Sigmoid colon (tissue), 4 donors: ENCODE measurements around the gene P2RY1.

Source experiments
- EP300 ChIP-seq, 4 donors: sonication (generic); formaldehyde crosslinking; IDR thresholded peaks; one replicate each; pipeline ENCODE4 v1.6.1; 2017; ENCODE audit warnings: antibody characterized with exemption in 4 of 4
- POLR2A ChIP-seq, 2 donors: fragments of 450-650 bp; IDR thresholded peaks; one replicate each; pipeline ENCODE4 v1.6.1; 2016; ENCODE audit warnings: antibody characterized with exemption in 2 of 2, mild to moderate bottlenecking in 2 of 2, moderate library complexity in 2 of 2
- POLR2AphosphoS5 ChIP-seq, 4 donors: sonication (generic); formaldehyde crosslinking; IDR thresholded peaks; one replicate each; pipeline ENCODE4 v1.6.1; 2017; ENCODE audit warnings: antibody characterized with exemption in 4 of 4
- TF ChIP-seq, protein P1 (sequence below), 4 experiments: fragments of 450-650 bp in 3 of 4; fragments of 200-600 bp in 1 of 4; IDR thresholded peaks; one replicate each; pipeline ENCODE4 v1.5.1; 2016 to 2019; ENCODE audit warnings: antibody characterized with exemption in 4 of 4, mild to moderate bottlenecking in 3 of 4, moderate library complexity in 2 of 4

DNA sequence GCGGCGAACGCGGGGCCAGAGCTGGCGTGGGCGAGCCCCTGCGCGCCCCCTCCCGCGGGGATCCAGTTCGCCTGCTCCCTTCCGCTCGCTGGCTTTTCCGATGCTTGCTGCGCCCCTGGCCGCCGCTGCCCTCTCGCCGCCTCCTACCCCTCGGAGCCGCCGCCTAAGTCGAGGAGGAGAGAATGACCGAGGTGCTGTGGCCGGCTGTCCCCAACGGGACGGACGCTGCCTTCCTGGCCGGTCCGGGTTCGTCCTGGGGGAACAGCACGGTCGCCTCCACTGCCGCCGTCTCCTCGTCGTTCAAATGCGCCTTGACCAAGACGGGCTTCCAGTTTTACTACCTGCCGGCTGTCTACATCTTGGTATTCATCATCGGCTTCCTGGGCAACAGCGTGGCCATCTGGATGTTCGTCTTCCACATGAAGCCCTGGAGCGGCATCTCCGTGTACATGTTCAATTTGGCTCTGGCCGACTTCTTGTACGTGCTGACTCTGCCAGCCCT lies 721 bp downstream of the P2RY1 start:
- TF ChIP-seq, protein P1, sequence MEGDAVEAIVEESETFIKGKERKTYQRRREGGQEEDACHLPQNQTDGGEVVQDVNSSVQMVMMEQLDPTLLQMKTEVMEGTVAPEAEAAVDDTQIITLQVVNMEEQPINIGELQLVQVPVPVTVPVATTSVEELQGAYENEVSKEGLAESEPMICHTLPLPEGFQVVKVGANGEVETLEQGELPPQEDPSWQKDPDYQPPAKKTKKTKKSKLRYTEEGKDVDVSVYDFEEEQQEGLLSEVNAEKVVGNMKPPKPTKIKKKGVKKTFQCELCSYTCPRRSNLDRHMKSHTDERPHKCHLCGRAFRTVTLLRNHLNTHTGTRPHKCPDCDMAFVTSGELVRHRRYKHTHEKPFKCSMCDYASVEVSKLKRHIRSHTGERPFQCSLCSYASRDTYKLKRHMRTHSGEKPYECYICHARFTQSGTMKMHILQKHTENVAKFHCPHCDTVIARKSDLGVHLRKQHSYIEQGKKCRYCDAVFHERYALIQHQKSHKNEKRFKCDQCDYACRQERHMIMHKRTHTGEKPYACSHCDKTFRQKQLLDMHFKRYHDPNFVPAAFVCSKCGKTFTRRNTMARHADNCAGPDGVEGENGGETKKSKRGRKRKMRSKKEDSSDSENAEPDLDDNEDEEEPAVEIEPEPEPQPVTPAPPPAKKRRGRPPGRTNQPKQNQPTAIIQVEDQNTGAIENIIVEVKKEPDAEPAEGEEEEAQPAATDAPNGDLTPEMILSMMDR (IDR thresholded peaks at IDR 0.05), result no peak
- TF ChIP-seq POLR2AphosphoS5 (IDR thresholded peaks at IDR 0.05), result no peak
- TF ChIP-seq EP300 (IDR thresholded peaks at IDR 0.05), result no peak
- no peak for TF ChIP-seq POLR2A (IDR thresholded peaks at IDR 0.05)
